Measurements from ENCODE around the gene IL1RAPL1. TPM values are rescaled to one million over a fixed set of nuclear protein-coding genes. Genes with fewer than 3 reads are reported as not detected.

Gene IL1RAPL1
- total RNA-seq, 1 donor from 2014 or later, result 3.6 TPM

DNA sequence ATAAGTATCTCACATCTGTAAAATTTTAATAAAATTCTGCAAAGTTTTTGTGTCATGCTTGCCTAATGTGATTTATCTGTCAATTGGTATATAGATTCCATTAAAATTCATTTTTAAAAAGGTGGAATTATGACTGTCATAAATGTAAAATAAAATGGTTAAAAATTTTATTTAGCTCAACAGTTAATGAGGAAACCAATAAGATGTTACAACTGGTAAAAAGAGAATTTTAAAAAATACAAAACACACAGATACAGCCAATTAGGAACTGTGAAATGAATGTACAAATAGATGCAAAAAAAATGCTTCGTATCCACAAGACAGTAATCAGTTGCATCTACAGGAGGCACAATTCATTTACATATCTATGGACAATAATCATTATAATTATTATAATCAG lies 297.6 kb downstream of the IL1RAPL1 start:
- Mint-ChIP-seq H3K9me3 (ENCODE audit: low read depth) (peaks cover 8% of the 10 kb centered on the region), H3K4me3 (ENCODE audit: low read depth) (no peak overlapping the region), H3K27me3 (no peaks in the 10 kb centered on the region), H3K4me1 (ENCODE audit: low read depth) (peaks cover 5% of the 10 kb centered on the region), H3K27ac (no peak overlapping the region), H3K36me3 (ENCODE audit: insufficient read depth) (no peaks in the 10 kb centered on the region)
- no peak for TF ChIP-seq CTCF (IDR thresholded peaks at IDR 0.05; ENCODE audit: unreplicated experiment)
- no peak for DNase-seq (ENCODE audit: low spot score, unreplicated experiment)

GRCh38 chrX:28888416-28888815 lies 301.2 kb downstream of the IL1RAPL1 start:
- no peaks in the 10 kb centered on the region for H3K36me3 Mint-ChIP-seq (ENCODE audit: insufficient read depth)
- H3K4me3 Mint-ChIP-seq (ENCODE audit: low read depth), result no peak overlapping the region
- no peak overlapping the region for H3K27ac Mint-ChIP-seq
- peaks cover 9% of the 10 kb centered on the region for H3K4me1 Mint-ChIP-seq (ENCODE audit: low read depth)
- no peaks in the 10 kb centered on the region for H3K9me3 Mint-ChIP-seq (ENCODE audit: low read depth)
- no peak for DNase-seq (ENCODE audit: low spot score, unreplicated experiment)
- TF ChIP-seq CTCF (IDR thresholded peaks at IDR 0.05; ENCODE audit: unreplicated experiment), result no peak
- H3K27me3 Mint-ChIP-seq, result no peaks in the 10 kb centered on the region

DNA sequence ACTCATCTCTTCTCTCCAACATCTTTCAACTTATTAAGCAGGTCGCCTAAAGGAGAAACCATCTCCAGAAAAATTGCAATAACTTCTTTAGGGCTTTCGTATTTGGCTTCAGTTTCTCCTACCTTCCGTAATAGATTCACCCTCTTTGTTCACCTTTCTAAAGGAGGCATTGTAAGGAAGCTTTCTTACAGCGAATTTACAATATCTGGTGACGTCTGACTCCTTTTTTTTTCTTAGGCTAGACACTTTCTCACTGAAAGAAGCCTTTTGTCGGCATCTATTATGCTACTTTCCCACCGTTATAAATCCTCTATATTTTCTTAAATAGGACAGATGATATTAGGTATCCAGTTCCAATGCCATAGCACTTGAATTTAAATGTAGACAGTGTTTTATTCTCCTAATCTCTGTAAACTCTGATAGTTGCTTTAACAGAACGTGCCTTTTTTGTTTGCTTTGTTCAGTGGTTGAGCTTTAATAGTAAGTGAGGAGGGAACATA lies 302.4 kb downstream of the IL1RAPL1 start:
- no peak for TF ChIP-seq CTCF (IDR thresholded peaks at IDR 0.05; ENCODE audit: unreplicated experiment)
- H3K27me3 Mint-ChIP-seq, result no peaks in the 10 kb centered on the region
- H3K27ac Mint-ChIP-seq, result no peak overlapping the region
- no peak overlapping the region for H3K4me3 Mint-ChIP-seq (ENCODE audit: low read depth)
- DNase-seq (ENCODE audit: low spot score, unreplicated experiment), result no peak
- no peaks in the 10 kb centered on the region for H3K9me3 Mint-ChIP-seq (ENCODE audit: low read depth)
- no peaks in the 10 kb centered on the region for H3K36me3 Mint-ChIP-seq (ENCODE audit: insufficient read depth)
- H3K4me1 Mint-ChIP-seq (ENCODE audit: low read depth), result peaks cover 9% of the 10 kb centered on the region

DNA sequence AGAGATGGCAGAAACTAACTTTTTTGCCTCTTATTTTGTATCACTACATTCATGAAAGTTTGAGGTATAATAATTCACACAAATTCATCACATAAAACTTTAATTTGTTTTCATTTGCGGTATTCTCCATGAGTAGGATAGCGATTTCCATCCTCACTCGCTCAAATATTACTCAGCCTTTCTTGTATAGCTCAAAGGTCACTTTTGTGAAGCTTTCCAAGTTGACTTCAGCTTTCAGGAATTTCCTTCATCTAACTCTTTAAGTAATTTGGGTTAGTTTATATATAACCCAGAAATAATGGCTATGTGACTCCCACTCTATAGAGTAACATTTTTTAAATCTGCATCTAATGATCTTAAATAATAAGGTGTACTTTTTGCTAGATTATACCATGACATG lies 314.4 kb downstream of the IL1RAPL1 start:
- no peak overlapping the region for H3K27ac Mint-ChIP-seq
- no peak for TF ChIP-seq CTCF (IDR thresholded peaks at IDR 0.05; ENCODE audit: unreplicated experiment)
- H3K4me3 Mint-ChIP-seq (ENCODE audit: low read depth), result no peak overlapping the region
- DNase-seq (ENCODE audit: low spot score, unreplicated experiment), result no peak
- no peaks in the 10 kb centered on the region for H3K27me3 Mint-ChIP-seq
- no peaks in the 10 kb centered on the region for H3K36me3 Mint-ChIP-seq (ENCODE audit: insufficient read depth)
- H3K4me1 Mint-ChIP-seq (ENCODE audit: low read depth), result no peaks in the 10 kb centered on the region
- peaks cover 14% of the 10 kb centered on the region for H3K9me3 Mint-ChIP-seq (ENCODE audit: low read depth)

DNA sequence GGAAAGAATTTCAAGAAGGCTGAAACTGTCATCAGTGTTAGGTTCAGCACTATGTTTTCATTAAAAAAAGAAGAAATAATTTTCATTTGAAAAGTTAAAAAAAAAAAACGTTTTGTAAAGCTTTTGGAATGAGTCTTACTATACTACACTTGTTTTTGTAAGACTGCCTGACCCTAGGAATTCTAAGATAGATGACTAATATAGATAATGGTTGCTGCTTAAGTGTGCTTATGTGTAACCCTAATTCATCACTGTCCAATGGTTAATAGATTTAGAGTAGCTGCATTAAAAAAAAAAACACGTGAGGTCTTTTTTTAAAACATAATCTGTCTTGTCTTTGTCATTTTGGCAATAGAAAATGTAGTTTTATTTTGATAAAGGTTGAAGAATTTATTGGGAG lies 323.2 kb downstream of the IL1RAPL1 start:
- peaks cover 27% of the 10 kb centered on the region for H3K4me1 Mint-ChIP-seq (ENCODE audit: low read depth)
- no peaks in the 10 kb centered on the region for H3K27me3 Mint-ChIP-seq
- H3K27ac Mint-ChIP-seq, result no peak overlapping the region
- H3K36me3 Mint-ChIP-seq (ENCODE audit: insufficient read depth), result no peaks in the 10 kb centered on the region
- no peaks in the 10 kb centered on the region for H3K9me3 Mint-ChIP-seq (ENCODE audit: low read depth)
- no peak overlapping the region for H3K4me3 Mint-ChIP-seq (ENCODE audit: low read depth)
- no peak for TF ChIP-seq CTCF (IDR thresholded peaks at IDR 0.05; ENCODE audit: unreplicated experiment)
- DNase-seq (ENCODE audit: low spot score, unreplicated experiment), result no peak
